22Rv1 (cell line): ENCODE results near the gene TEX261.

Source experiments
- ZFX ChIP-seq: fragments of 450-650 bp; IDR thresholded peaks from 2 replicates; pipeline ENCODE4 v1.6.1; 2017; ENCODE audit warnings: antibody characterized with exemption, borderline replicate concordance
- TF ChIP-seq, protein P1 (sequence below): fragments of 450-650 bp; IDR thresholded peaks from 2 replicates; pipeline ENCODE4 v1.5.1; 2017; ENCODE audit warnings: mild to moderate bottlenecking

DNA sequence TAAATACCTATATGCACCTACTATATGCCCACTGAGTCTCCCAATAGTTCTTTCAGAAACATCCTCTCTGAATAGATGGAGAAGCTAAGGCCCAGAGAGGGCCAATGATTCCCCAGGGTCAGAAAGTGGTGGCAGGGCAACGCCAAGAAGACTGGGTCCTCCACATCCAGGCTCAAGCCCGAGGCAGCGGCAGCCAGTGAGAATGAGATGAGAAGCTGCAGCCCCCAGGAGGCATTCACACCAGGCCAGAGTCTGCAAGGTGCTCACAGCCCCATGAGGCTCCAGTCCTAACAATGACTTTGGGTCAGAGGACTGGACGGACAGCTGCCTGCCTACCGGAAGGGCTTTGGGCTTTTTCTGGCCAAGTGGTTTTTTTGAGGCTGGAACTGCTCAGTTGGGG, 3.5 kb downstream of the TEX261 start:
- TF ChIP-seq, protein P1, sequence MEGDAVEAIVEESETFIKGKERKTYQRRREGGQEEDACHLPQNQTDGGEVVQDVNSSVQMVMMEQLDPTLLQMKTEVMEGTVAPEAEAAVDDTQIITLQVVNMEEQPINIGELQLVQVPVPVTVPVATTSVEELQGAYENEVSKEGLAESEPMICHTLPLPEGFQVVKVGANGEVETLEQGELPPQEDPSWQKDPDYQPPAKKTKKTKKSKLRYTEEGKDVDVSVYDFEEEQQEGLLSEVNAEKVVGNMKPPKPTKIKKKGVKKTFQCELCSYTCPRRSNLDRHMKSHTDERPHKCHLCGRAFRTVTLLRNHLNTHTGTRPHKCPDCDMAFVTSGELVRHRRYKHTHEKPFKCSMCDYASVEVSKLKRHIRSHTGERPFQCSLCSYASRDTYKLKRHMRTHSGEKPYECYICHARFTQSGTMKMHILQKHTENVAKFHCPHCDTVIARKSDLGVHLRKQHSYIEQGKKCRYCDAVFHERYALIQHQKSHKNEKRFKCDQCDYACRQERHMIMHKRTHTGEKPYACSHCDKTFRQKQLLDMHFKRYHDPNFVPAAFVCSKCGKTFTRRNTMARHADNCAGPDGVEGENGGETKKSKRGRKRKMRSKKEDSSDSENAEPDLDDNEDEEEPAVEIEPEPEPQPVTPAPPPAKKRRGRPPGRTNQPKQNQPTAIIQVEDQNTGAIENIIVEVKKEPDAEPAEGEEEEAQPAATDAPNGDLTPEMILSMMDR, result no peak
- TF ChIP-seq ZFX, result no peak
